HG02852 (cell line): ENCODE data around the gene FGF14.

ENCODE experiments used
- ATAC-seq: cut with Tn5 transposase; IDR thresholded peaks from one replicate; pipeline ENCODE4 v1.9.1; 2021; ENCODE audit warnings: mild to moderate bottlenecking, moderate library complexity; ENCODE audit not compliant: unreplicated experiment

The FGF14 gene

GRCh38 chr13:102311901-102312300, 89.9 kb downstream of the FGF14 start:
- peak; percentile 61 for ATAC-seq

- no peak for ATAC-seq
Observed at GRCh38 chr13:102311419-102311796, 90.4 kb downstream of the FGF14 start.

- no peak for ATAC-seq
Observed at GRCh38 chr13:102310691-102311418, 91.0 kb downstream of the FGF14 start.

- ATAC-seq: no peak
Observed at GRCh38 chr13:102309110-102309509, 92.7 kb downstream of the FGF14 start.

GRCh38 chr13:102302534-102302933, 99.3 kb downstream of the FGF14 start:
- no peak for ATAC-seq

GRCh38 chr13:102300379-102300778, 101.5 kb downstream of the FGF14 start:
- no peak for ATAC-seq

- no peak for ATAC-seq
Observed at GRCh38 chr13:102299366-102299765, 102.5 kb downstream of the FGF14 start.

- ATAC-seq: no peak
Observed at GRCh38 chr13:102298051-102298450, 103.8 kb downstream of the FGF14 start.

GRCh38 chr13:102295316-102296048, 106.4 kb downstream of the FGF14 start:
- ATAC-seq: no peak

- ATAC-seq: no peak
Observed at GRCh38 chr13:102294407-102295018, 107.3 kb downstream of the FGF14 start.

- no peak for ATAC-seq
Observed at GRCh38 chr13:102293723-102294122, 108.1 kb downstream of the FGF14 start.

- no peak for ATAC-seq
Observed at GRCh38 chr13:102291587-102292218, 110.1 kb downstream of the FGF14 start.

- ATAC-seq: no peak
Observed at GRCh38 chr13:102289606-102290005, 112.2 kb downstream of the FGF14 start.

GRCh38 chr13:102286326-102286725, 115.5 kb downstream of the FGF14 start:
- ATAC-seq: no peak

GRCh38 chr13:102280366-102280765, 121.5 kb downstream of the FGF14 start:
- no peak for ATAC-seq

GRCh38 chr13:102277286-102277685, 124.6 kb downstream of the FGF14 start:
- ATAC-seq: no peak

- no peak for ATAC-seq
Observed at GRCh38 chr13:102276404-102276803, 125.4 kb downstream of the FGF14 start.

- ATAC-seq: no peak
Observed at GRCh38 chr13:102275969-102276368, 125.9 kb downstream of the FGF14 start.

GRCh38 chr13:102273111-102273510, 128.7 kb downstream of the FGF14 start:
- ATAC-seq: no peak

- no peak for ATAC-seq
Observed at GRCh38 chr13:102267191-102267590, 134.7 kb downstream of the FGF14 start.

GRCh38 chr13:102261809-102262208, 140.0 kb downstream of the FGF14 start:
- ATAC-seq: no peak

- ATAC-seq: no peak
Observed at GRCh38 chr13:102261316-102261715, 140.5 kb downstream of the FGF14 start.
